HepG2 (cell line): ENCODE measurements around the gene NPC2.

Experiments
- CAMTA2 ChIP-seq: sonication (generic); formaldehyde crosslinking; IDR thresholded peaks from 2 replicates; pipeline ENCODE4 v1.4.0; 2020; ENCODE audit warnings: mild to moderate bottlenecking, missing genetic modification reagents, borderline replicate concordance
- CEBPB ChIP-seq: IDR thresholded peaks from 2 replicates; pipeline ENCODE4 v1.6.1; 2011; ENCODE audit warnings: low read depth, low read length, improper control_type of control experiment, borderline replicate concordance
- ELF1 ChIP-seq: sonication (generic); formaldehyde crosslinking; IDR thresholded peaks from 2 replicates; pipeline ENCODE4 v1.4.0; 2020; ENCODE audit warnings: missing genetic modification reagents
- MTA1 ChIP-seq: sonication (generic); formaldehyde crosslinking; IDR thresholded peaks from 2 replicates; pipeline ENCODE4 v1.4.0; 2020; ENCODE audit warnings: missing genetic modification reagents, mild to moderate bottlenecking, borderline replicate concordance
- SNAPC5 ChIP-seq: sonication (generic); formaldehyde crosslinking; IDR thresholded peaks from 2 replicates; pipeline ENCODE4 v1.8.1; 2023; ENCODE audit warnings: mild to moderate bottlenecking, missing genetic modification reagents, borderline replicate concordance
- ZBTB42 ChIP-seq: sonication (generic); formaldehyde crosslinking; IDR thresholded peaks from 2 replicates; pipeline ENCODE4 v1.5.0; 2020; ENCODE audit warnings: mild to moderate bottlenecking, missing genetic modification reagents
- TF ChIP-seq, protein P1 (sequence below): sonication (generic); formaldehyde crosslinking; IDR thresholded peaks from 2 replicates; pipeline ENCODE4 v1.5.0; 2020; ENCODE audit warnings: mild to moderate bottlenecking, low read depth, missing genetic modification reagents, borderline replicate concordance

GRCh38 chr14:74480046-74480445 is 13.1 kb downstream of the NPC2 start:
- no peak for TF ChIP-seq ZBTB42
- no peak for TF ChIP-seq MTA1
- TF ChIP-seq CEBPB, result no peak
- TF ChIP-seq CAMTA2 (CRISPR knock-in tag), result no peak
- TF ChIP-seq, protein P1, sequence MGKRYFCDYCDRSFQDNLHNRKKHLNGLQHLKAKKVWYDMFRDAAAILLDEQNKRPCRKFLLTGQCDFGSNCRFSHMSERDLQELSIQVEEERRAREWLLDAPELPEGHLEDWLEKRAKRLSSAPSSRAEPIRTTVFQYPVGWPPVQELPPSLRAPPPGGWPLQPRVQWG (CRISPR knock-in tag), result no peak
- TF ChIP-seq ELF1, result no peak
- TF ChIP-seq SNAPC5 (CRISPR knock-in tag), result no peak
